GM20000 (cell line): ENCODE results near the gene RNF151.

Experiments
- DNase-seq: peaks from one replicate; pipeline ENCODE4 v3.0.0; 2012; ENCODE audit warnings: low spot score
- TF ChIP-seq, protein P1 (sequence below): IDR thresholded peaks from 2 replicates; pipeline ENCODE4 v1.5.1; 2012; ENCODE audit warnings: mild to moderate bottlenecking, control low read depth; ENCODE audit errors: extremely low read depth, missing control alignments

Gene RNF151

DNA sequence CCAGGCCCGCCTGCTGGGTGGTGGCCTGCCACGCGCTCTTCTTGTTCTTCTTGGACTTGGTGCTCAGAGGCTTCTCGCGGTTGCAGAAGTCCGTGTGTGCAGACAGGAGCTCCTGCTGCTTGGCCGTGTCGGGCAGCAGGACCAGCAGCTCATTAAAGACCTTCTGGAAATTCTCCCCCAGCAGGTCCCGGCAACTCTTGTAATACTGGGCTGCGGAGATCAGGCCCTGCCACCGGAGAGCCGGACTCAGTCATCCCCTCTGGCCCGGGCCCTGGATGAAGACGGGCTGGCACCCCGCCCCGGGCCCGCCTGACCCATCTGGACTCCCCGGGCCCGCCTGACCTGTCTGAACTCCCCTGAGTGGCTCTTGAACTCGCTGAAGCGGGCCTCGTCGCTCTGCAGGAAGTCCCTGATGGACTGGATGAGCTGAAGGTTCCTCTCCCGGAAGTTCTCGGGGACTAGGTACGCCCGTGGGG, 31.7 kb downstream of the RNF151 start:
- TF ChIP-seq, protein P1, sequence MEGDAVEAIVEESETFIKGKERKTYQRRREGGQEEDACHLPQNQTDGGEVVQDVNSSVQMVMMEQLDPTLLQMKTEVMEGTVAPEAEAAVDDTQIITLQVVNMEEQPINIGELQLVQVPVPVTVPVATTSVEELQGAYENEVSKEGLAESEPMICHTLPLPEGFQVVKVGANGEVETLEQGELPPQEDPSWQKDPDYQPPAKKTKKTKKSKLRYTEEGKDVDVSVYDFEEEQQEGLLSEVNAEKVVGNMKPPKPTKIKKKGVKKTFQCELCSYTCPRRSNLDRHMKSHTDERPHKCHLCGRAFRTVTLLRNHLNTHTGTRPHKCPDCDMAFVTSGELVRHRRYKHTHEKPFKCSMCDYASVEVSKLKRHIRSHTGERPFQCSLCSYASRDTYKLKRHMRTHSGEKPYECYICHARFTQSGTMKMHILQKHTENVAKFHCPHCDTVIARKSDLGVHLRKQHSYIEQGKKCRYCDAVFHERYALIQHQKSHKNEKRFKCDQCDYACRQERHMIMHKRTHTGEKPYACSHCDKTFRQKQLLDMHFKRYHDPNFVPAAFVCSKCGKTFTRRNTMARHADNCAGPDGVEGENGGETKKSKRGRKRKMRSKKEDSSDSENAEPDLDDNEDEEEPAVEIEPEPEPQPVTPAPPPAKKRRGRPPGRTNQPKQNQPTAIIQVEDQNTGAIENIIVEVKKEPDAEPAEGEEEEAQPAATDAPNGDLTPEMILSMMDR = no peak

DNA sequence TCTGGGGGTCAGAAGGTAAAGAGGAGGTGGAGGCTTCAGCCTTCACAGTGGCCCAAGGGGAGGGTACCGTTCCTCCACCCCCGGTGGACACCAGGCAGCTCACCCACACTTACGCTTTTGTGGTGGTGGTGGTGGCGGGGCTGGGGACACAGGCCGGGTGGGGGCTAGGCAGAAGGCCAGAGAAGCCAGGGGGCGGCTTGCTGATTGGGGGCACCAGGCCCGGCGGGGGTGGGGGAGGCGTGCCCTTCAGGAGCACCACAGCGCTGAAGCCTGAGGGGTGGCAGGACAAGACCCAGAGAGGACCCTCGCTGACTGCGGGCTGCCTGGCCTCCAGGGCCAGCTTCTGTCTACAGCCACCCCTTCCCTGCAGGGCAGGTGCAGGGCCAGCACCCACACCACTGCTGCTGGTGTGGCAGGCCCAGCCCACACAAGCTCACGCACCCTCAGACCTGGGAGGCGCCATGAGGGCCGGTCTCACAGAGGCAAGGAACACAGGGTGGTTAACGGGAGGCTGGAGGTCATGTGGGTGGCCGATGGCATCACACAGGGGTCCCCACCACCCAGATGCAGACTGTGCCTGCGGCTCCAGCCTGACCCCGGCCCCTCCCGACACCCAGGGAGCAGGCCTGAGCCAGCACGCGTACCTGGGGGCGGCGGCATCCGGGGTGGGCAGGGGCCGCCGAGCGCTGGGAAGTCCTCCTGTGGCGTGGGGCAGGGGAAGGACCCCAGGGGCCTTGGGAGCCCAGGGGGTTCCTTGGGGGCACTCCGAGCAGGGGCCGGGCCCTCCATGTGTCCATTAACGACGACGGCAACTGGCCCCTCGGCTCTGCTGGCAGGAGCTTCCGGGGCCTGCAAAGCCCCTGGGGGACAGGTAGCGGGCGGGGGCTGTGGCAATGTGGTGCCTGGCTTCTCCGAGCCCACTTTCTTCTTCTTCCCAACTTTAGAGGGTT, 32.5 kb downstream of the RNF151 start:
- no peak for DNase-seq
- TF ChIP-seq, protein P1 = no peak

More for the DNA sequence above, 31.7 kb downstream of the RNF151 start:
- no peak for DNase-seq

- TF ChIP-seq, protein P1 = no peak
Observed at GRCh38 chr16:1999866-2000514, 33.3 kb downstream of the RNF151 start.

GRCh38 chr16:2001035-2001434, 34.4 kb downstream of the RNF151 start:
- DNase-seq = no peak
- TF ChIP-seq, protein P1 = no peak

More at GRCh38 chr16:1999866-2000514, 33.3 kb downstream of the RNF151 start:
- no peak for DNase-seq

DNA sequence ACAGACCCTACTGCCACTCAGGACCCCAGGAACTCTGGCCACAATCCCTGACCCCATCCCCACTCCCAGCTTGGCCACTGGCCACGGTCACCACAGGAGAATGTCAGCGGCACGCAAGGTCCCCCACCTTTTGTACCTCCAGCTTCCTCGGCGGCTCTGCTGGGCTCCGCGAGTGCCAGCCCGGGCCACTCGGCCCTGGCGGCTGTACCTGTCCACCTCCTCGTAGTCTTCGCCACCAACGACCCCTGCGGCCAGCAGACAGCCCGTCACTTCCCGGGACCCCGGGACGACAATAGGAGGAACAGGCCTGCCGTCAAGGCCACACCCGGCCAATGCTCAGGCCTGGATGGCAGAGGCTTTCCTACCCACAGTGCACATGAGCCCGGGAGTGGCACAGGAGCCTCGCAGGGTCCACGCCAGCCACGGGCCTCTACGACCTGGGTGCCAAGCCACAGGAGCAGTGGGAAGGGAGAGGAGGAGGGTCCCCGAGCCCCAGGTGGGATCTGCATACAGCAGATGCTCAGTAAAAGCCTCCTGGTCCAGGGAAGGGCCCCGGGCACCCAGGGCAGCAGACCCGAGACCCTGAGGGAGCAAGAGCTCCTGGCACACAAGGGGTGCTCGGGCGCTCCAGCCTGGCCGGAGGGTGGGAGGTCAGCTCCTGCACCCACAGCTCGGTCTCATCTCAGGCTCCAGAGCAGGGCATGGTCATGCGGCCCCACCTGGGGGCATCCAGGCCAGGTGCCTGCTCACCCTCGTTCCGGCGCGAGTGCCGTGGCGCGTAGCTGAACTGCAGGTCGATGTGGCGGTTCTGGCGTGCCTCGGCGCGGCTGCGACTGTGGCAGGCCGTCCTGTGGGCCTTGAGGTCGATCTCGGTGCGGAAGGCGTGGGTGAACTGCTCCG, 35.0 kb downstream of the RNF151 start:
- DNase-seq = no peak
- TF ChIP-seq, protein P1 = no peak

GRCh38 chr16:2002406-2003230, 36.0 kb downstream of the RNF151 start:
- TF ChIP-seq, protein P1 = no peak
- DNase-seq = no peak
